Tibial nerve (tissue), 4 donors: ENCODE measurements around the gene MYOM1. TPM values are rescaled to one million over a fixed set of nuclear protein-coding genes. Genes with fewer than 3 reads are reported as not detected.

Experiments used
- DNase-seq, 2 donors: peaks; one replicate each; pipeline ENCODE4 v3.0.0-alpha.2; 2019; ENCODE audit warnings: low spot score in 2 of 2
- H3K27ac ChIP-seq, 4 donors: fragments of 200-600 bp; sonication (generic) in 3 of 4; one replicate each; pipeline ENCODE4 v1.5.1; 2017 to 2019; ENCODE audit warnings: mild to moderate bottlenecking in 1 of 4
- H3K27me3 ChIP-seq, 2 donors: fragments of 200-600 bp; sonication (generic) in 1 of 2; one replicate each; pipeline versions ENCODE4 v1.5.1 to v1.6.0; 2017 to 2019
- H3K36me3 ChIP-seq, 3 donors: fragments of 200-600 bp; sonication (generic); one replicate each; pipeline ENCODE4 v1.5.1; 2018 to 2019
- H3K4me1 ChIP-seq, 4 donors: fragments of 200-600 bp; sonication (generic) in 3 of 4; one replicate each; pipeline ENCODE4 v1.5.1; 2017 to 2019
- H3K4me3 ChIP-seq, 4 donors: fragments of 200-600 bp; sonication (generic) in 3 of 4; one replicate each; pipeline ENCODE4 v1.5.1; 2017 to 2019; ENCODE audit warnings: mild to moderate bottlenecking in 1 of 4, moderate library complexity in 1 of 4
- H3K9me3 ChIP-seq, 4 donors: fragments of 200-600 bp; sonication (generic) in 3 of 4; one replicate each; pipeline ENCODE4 v1.5.1; 2017 to 2019
- EP300 ChIP-seq, 2 donors: sonication (generic); formaldehyde crosslinking; IDR thresholded peaks; one replicate each; pipeline ENCODE4 v1.6.1; 2017; ENCODE audit warnings: antibody characterized with exemption in 2 of 2, mild to moderate bottlenecking in 1 of 2
- POLR2A ChIP-seq, 2 donors: fragments of 450-650 bp; IDR thresholded peaks; one replicate each; pipeline ENCODE4 v1.6.1; 2017; ENCODE audit warnings: antibody characterized with exemption in 2 of 2, mild to moderate bottlenecking in 2 of 2, moderate library complexity in 2 of 2
- WGBS, 2 donors: methylation state at CpG; one replicate each; pipeline ENCODE4 v1.1.5; 2018; 5-methylcytosine and 5-hydroxymethylcytosine counted together
- total RNA-seq, 4 donors: library from RNA; depleted of rRNA; stranded (reverse); fragments of >200 nt; gene quantifications; one replicate each; pipeline ENCODE4 v1.1.0, GENCODE V29; 2016
- TF ChIP-seq, protein P1 (sequence below), 5 experiments: fragments of 200-600 bp in 3 of 5; fragments of 450-650 bp in 2 of 5; sonication (generic) in 3 of 5; IDR thresholded peaks; one replicate each; pipeline ENCODE4 v1.5.1; 2016 to 2019; ENCODE audit warnings: antibody characterized with exemption in 5 of 5, mild to moderate bottlenecking in 3 of 5, moderate library complexity in 2 of 5

MYOM1 gene
- total RNA-seq, 4 donors from 2014 or later = 3.0 to 8.1 (median 5.6) TPM

DNA sequence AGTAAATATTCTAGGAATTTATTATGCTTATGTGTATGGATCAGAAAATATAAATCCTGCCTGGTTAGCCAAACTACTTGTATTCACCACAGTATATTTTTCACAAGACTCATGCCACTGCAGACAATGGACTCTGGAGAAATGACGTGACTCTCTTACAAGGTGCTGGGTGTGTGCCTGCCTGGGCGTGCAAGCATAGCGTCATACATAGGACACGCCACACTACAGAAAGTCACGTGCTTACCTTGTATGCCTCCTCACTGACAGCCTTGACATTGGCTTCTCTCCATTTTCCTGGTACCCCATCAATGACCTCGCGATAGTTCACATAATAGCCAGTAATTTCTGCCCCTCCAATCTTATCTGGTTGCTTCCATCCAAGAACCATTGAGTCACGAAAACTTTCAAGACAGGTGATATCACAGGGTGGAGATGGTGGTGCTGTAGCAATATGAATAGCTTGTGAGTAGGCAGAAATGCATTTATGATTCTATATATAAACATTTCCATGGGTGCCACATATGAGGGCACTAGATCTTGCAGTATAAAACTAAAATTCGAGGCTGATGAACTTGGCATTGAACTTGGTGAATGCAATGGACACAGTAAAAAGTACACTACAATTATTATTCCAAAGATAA lies 93.2 kb downstream of the MYOM1 start:
- H3K4me3 ChIP-seq = no peak overlapping the region
- 94 to 95% methylated on average over 9 of the region's 9 CpGs for WGBS, 2 donors
- no peaks in the 10 kb centered on the region for H3K27me3 ChIP-seq
- H3K27ac ChIP-seq = no peak overlapping the region
- peaks cover 0 to 18% (median 0%) of the 10 kb centered on the region in 3 donors for H3K36me3 ChIP-seq
- TF ChIP-seq EP300 (IDR thresholded peaks at IDR 0.05) = no peak
- TF ChIP-seq, protein P1, sequence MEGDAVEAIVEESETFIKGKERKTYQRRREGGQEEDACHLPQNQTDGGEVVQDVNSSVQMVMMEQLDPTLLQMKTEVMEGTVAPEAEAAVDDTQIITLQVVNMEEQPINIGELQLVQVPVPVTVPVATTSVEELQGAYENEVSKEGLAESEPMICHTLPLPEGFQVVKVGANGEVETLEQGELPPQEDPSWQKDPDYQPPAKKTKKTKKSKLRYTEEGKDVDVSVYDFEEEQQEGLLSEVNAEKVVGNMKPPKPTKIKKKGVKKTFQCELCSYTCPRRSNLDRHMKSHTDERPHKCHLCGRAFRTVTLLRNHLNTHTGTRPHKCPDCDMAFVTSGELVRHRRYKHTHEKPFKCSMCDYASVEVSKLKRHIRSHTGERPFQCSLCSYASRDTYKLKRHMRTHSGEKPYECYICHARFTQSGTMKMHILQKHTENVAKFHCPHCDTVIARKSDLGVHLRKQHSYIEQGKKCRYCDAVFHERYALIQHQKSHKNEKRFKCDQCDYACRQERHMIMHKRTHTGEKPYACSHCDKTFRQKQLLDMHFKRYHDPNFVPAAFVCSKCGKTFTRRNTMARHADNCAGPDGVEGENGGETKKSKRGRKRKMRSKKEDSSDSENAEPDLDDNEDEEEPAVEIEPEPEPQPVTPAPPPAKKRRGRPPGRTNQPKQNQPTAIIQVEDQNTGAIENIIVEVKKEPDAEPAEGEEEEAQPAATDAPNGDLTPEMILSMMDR (IDR thresholded peaks at IDR 0.05) = no peak
- TF ChIP-seq POLR2A (IDR thresholded peaks at IDR 0.05) = no peak
- no peak for DNase-seq
- H3K9me3 ChIP-seq = no peaks in the 10 kb centered on the region
- H3K4me1 ChIP-seq = peaks cover 0 to 10% (median 0%) of the 10 kb centered on the region in 4 donors

DNA sequence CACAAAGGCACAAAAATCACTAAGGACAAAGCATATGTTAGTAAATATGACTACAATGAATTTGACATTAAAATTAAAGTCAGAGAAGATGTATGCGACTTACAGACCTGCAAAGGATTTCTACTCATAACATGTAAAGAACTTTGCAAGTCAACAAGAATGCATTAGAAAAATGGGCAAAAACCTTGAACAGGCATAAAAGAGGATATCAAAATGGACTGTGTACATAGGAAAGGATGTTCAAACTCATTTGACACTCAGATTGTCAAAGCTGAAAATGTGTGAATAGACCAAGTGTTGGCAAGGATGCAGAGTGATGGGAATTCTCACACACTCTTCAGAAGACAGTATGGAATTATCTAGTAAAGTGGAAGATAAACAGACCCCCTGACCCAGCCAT lies 94.9 kb downstream of the MYOM1 start:
- Histone ChIP-seq H3K9me3 (no peaks in the 10 kb centered on the region), H3K4me3 (no peak overlapping the region), H3K27ac (no peak overlapping the region), H3K4me1 (peaks cover 0 to 11% (median 0%) of the 10 kb centered on the region in 4 donors), H3K27me3 (no peaks in the 10 kb centered on the region), H3K36me3 (peaks cover 0 to 18% (median 0%) of the 10 kb centered on the region in 3 donors)
- TF ChIP-seq, protein P1 (IDR thresholded peaks at IDR 0.05) = no peak
- no peak for TF ChIP-seq POLR2A (IDR thresholded peaks at IDR 0.05)
- TF ChIP-seq EP300 (IDR thresholded peaks at IDR 0.05) = no peak
- WGBS, 2 donors = 98 to 100% methylated on average over 1 of the region's 1 CpG
- DNase-seq = no peak

DNA sequence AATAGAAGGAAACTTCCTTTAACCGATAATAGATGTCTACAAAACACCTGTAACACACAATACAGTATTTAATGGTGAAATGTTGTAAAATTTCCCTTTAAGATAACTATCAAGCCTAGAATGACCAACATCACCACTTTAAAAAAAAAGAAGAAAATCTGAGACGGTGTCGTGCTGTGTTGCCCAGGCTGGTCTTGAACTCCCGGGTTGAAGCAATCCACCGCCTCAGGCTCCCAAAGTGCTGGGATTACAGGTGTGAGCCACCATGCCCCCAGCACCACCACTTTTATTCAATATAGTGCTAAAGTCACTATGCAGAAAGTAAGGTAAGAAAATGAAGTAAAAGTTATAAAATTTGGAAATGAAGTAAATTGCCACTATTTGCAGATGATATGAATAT lies 96.9 kb downstream of the MYOM1 start:
- TF ChIP-seq, protein P1 (IDR thresholded peaks at IDR 0.05) = no peak
- no peak for TF ChIP-seq POLR2A (IDR thresholded peaks at IDR 0.05)
- no peak for TF ChIP-seq EP300 (IDR thresholded peaks at IDR 0.05)
- Histone ChIP-seq H3K27me3 (no peaks in the 10 kb centered on the region), H3K4me1 (peaks cover 0 to 6% (median 0%) of the 10 kb centered on the region in 4 donors), H3K27ac (no peak overlapping the region), H3K4me3 (no peak overlapping the region), H3K36me3 (peaks cover 0 to 18% (median 0%) of the 10 kb centered on the region in 3 donors), H3K9me3 (no peaks in the 10 kb centered on the region)
- WGBS, 2 donors = 95 to 96% methylated on average over 5 of the region's 5 CpGs
- DNase-seq = no peak

DNA sequence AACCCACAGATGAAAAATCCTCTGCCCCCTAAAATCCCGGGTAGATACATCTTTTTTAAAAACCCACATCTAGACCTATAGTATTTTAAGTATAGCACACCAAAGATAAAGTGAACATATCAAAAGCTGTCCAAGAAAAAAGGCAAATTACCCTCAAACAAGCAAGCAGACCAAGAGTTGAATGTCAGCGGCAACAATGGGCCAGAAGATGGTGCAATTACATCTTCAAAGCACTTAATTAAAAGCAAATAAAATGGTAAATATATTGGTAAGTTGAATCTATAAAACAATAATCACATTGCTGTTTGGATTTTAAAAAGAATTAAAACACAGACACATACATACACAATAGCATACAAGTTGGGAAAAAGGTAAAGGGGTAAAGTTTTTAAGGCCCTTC lies 98.5 kb downstream of the MYOM1 start:
- Histone ChIP-seq H3K4me3 (no peak overlapping the region), H3K9me3 (no peaks in the 10 kb centered on the region), H3K27me3 (no peaks in the 10 kb centered on the region), H3K27ac (no peak overlapping the region), H3K36me3 (peaks cover 0 to 14% (median 0%) of the 10 kb centered on the region in 3 donors), H3K4me1 (peaks cover 0 to 6% (median 0%) of the 10 kb centered on the region in 4 donors)
- DNase-seq = no peak
- TF ChIP-seq, protein P1 (IDR thresholded peaks at IDR 0.05) = no peak
- no peak for TF ChIP-seq POLR2A (IDR thresholded peaks at IDR 0.05)
- no peak for TF ChIP-seq EP300 (IDR thresholded peaks at IDR 0.05)
- WGBS, 2 donors = 73 to 79% methylated on average over 2 of the region's 2 CpGs

DNA sequence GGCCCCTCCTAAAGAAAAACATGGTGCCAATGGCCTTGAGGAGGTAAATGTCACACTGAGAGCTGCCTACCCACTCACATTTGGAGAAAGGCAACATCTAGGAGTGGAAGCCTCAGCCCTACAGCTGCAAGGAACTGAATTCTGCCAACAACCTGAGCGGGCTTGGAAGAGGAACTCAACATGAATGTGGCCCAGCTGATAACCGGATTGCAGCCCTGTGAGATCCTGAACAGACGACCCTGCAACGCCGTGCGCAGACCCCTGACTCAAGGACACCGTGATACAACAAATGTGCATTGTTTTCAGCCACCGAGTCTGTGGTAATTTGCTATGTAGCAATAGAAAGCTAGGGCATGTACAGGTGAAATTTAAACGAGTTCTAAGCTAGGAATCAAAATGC lies 99.4 kb downstream of the MYOM1 start:
- Histone ChIP-seq H3K4me3 (no peak overlapping the region), H3K27ac (no peak overlapping the region), H3K36me3 (peaks cover 0 to 8% (median 0%) of the 10 kb centered on the region in 3 donors), H3K9me3 (no peaks in the 10 kb centered on the region), H3K27me3 (no peaks in the 10 kb centered on the region), H3K4me1 (peaks cover 0 to 6% (median 0%) of the 10 kb centered on the region in 4 donors)
- DNase-seq = no peak
- WGBS, 2 donors = 53 to 64% methylated on average over 9 of the region's 9 CpGs
- TF ChIP-seq EP300 (IDR thresholded peaks at IDR 0.05) = no peak
- TF ChIP-seq, protein P1 (IDR thresholded peaks at IDR 0.05) = no peak
- TF ChIP-seq POLR2A (IDR thresholded peaks at IDR 0.05) = no peak
